Breast epithelium (tissue), 3 donors: Measurements from ENCODE around the gene KCNK5.

Experiments used
- CTCF ChIP-seq, 3 donors: fragments of 450-650 bp; IDR thresholded peaks; one replicate each; pipeline ENCODE4 v1.5.1; 2016 to 2017; ENCODE audit warnings: antibody characterized with exemption in 3 of 3, mild to moderate bottlenecking in 3 of 3, moderate library complexity in 3 of 3
- POLR2A ChIP-seq: fragments of 450-650 bp; IDR thresholded peaks from one replicate; pipeline ENCODE4 v1.6.1; 2016; ENCODE audit warnings: antibody characterized with exemption, mild to moderate bottlenecking, moderate library complexity
- POLR2AphosphoS5 ChIP-seq, 3 donors: sonication (generic); formaldehyde crosslinking; IDR thresholded peaks; one replicate each; pipeline ENCODE4 v1.6.1; 2017; ENCODE audit warnings: antibody characterized with exemption in 3 of 3

GRCh38 chr6:39263303-39264037, 34.2 kb upstream of the KCNK5 start:
- TF ChIP-seq CTCF (IDR thresholded peaks at IDR 0.05) (no peak), POLR2AphosphoS5 (IDR thresholded peaks at IDR 0.05) (no peak), POLR2A (no peak)
